GM12878 (cell line): Measurements from ENCODE around the gene CTNNBIP1. TPM values are rescaled to one million over a fixed set of nuclear protein-coding genes. Genes with fewer than 3 reads are reported as not detected.

Experiments used
- ATAC-seq: fragments of 200-7000 bp; cut with Tn5 transposase; 3 replicates; pipeline ENCODE4 v1.9.1; 2020; ENCODE audit warnings: mild to moderate bottlenecking, moderate library complexity
- BruUV-seq: library from RNA; stranded (reverse); fragments of 400-500 nt; replicated peaks from 2 replicates; lab custom pipeline; 2021; lab: Mats Ljungman, UMichigan
- CTCF ChIA-PET: fragments of 300-600 bp; sonication (Branson Sonifier 250); formaldehyde crosslinking; extraction: SDS; loops from one replicate; lab custom pipeline; 2021; ENCODE audit warnings: inconsistent platforms; lab: Yijun Ruan, JAX
- POLR2A ChIA-PET: fragments of 350-600 bp; formaldehyde crosslinking; extraction: SDS; loops from one replicate; lab custom pipeline; 2021; ENCODE audit warnings: inconsistent platforms; lab: Charles Lee
- RAD21 ChIA-PET: fragments of 300-600 bp; sonication (Branson Sonifier 250); formaldehyde crosslinking; loops from one replicate; lab custom pipeline; 2023; ENCODE audit warnings: antibody characterized with exemption; ENCODE audit not compliant: unreplicated experiment; lab: Charles Lee
- SMC1A ChIA-PET: fragments of 300-600 bp; sonication (Branson Sonifier 250); formaldehyde crosslinking; loops from one replicate; lab custom pipeline; 2023; ENCODE audit not compliant: unreplicated experiment, uncharacterized antibody; lab: Charles Lee
- DNase-seq: peaks from one replicate; pipeline ENCODE4 v3.0.0-alpha.2; 2011; ENCODE audit warnings: low read depth, low spot score
- FAIRE-seq: peaks from 3 replicates; lab custom pipeline; 2011; peaks lifted over from hg19 to GRCh38; lab: Jason Lieb, UNC
- H2AFZ ChIP-seq: 2 replicates; pipeline ENCODE4 v1.6.0; 2011; ENCODE audit warnings: low read depth, low read length, control low read depth; ENCODE audit not compliant: control insufficient read depth
- H3K27ac ChIP-seq: 2 replicates; pipeline ENCODE4 v1.5.1; 2011; ENCODE audit warnings: control low read depth; ENCODE audit not compliant: control insufficient read depth, insufficient read depth
- H3K27me3 ChIP-seq, 2 experiments: replicated peaks in 1 of 2; 2 replicates each; pipeline versions ENCODE4 v1.6.0 to v1.6.1; 2011; ENCODE audit warnings: low read length in 1 of 2; ENCODE audit not compliant: control insufficient read depth in 2 of 2, insufficient read depth in 2 of 2
- H3K36me3 ChIP-seq, 2 experiments: 2 replicates each; pipeline ENCODE4 v1.5.1; 2011; ENCODE audit warnings: low read length in 1 of 2; ENCODE audit not compliant: control insufficient read depth in 2 of 2, insufficient read depth in 2 of 2
- H3K4me1 ChIP-seq: 2 replicates; pipeline ENCODE4 v1.6.1; 2011; ENCODE audit warnings: mild to moderate bottlenecking, low read length, moderate library complexity, mixed read lengths; ENCODE audit not compliant: control insufficient read depth, insufficient read depth
- H3K4me2 ChIP-seq: 2 replicates; pipeline ENCODE4 v1.6.0; 2011; ENCODE audit warnings: control low read depth; ENCODE audit not compliant: control insufficient read depth, insufficient read depth
- H3K4me3 ChIP-seq: fragments of 200-600 bp; sonication (generic); 2 replicates; pipeline ENCODE4 v1.5.1; 2016
- H3K79me2 ChIP-seq: 2 replicates; pipeline ENCODE4 v1.6.0; 2011; ENCODE audit warnings: low read length; ENCODE audit not compliant: control insufficient read depth, insufficient read depth
- H3K9ac ChIP-seq: 2 replicates; pipeline ENCODE4 v1.8.0; 2011; ENCODE audit warnings: low read length, control low read depth, mixed read lengths; ENCODE audit not compliant: control insufficient read depth, insufficient read depth
- H3K9me3 ChIP-seq: replicated peaks from 3 replicates; pipeline ENCODE4 v1.5.1; 2011; ENCODE audit warnings: mild to moderate bottlenecking, low read length; ENCODE audit not compliant: control insufficient read depth, insufficient read depth
- H4K20me1 ChIP-seq: 2 replicates; pipeline ENCODE4 v1.6.0; 2011; ENCODE audit not compliant: control insufficient read depth, insufficient read depth
- ASH2L ChIP-seq: fragments of 300-600, 200-600 bp; sonication (generic); IDR thresholded peaks from 2 replicates; pipeline ENCODE4 v1.6.1; 2017; ENCODE audit warnings: low read depth, mild to moderate bottlenecking, borderline replicate concordance
- CBFB ChIP-seq: IDR thresholded peaks from 2 replicates; pipeline ENCODE4 v1.6.1; 2016; ENCODE audit warnings: antibody characterized with exemption, low read depth
- CEBPB ChIP-seq, 2 experiments: fragments of 150-350 bp in 1 of 2; IDR thresholded peaks; 2 replicates each; pipeline ENCODE4 v1.6.1; 2012 to 2014; ENCODE audit warnings: low read depth in 2 of 2, low read length in 2 of 2, borderline replicate concordance in 1 of 2, inconsistent platforms in 1 of 2
- CHD2 ChIP-seq: IDR thresholded peaks from 2 replicates; pipeline ENCODE4 v1.6.1; 2011; ENCODE audit warnings: low read depth, low read length, improper control_type of control experiment, borderline replicate concordance
- DPF2 ChIP-seq: fragments of 450-650 bp; IDR thresholded peaks from 2 replicates; pipeline ENCODE4 v1.6.1; 2017; ENCODE audit warnings: mild to moderate bottlenecking
- HDAC2 ChIP-seq: fragments of 200-600 bp; sonication (generic); IDR thresholded peaks from 2 replicates; pipeline ENCODE4 v1.6.1; 2017
- IKZF1 ChIP-seq: fragments of 450-650 bp; conservative IDR thresholded peaks from 2 replicates; pipeline ENCODE4 v1.6.1; 2017; ENCODE audit warnings: antibody characterized with exemption, mild to moderate bottlenecking
- POLR2AphosphoS2 ChIP-seq: IDR thresholded peaks from 2 replicates; pipeline ENCODE4 v1.6.1; 2011; ENCODE audit warnings: low read depth, mild to moderate bottlenecking, low read length, improper control_type of control experiment, moderate library complexity
- RAD21 ChIP-seq: IDR thresholded peaks from 2 replicates; pipeline ENCODE4 v1.6.1; 2011; ENCODE audit warnings: mild to moderate bottlenecking, low read depth, low read length, moderate library complexity; ENCODE audit not compliant: insufficient read depth
- REST ChIP-seq: IDR thresholded peaks from 2 replicates; pipeline ENCODE4 v1.6.1; 2012; ENCODE audit warnings: mild to moderate bottlenecking, low read depth, low read length
- SREBF1 ChIP-seq: IDR thresholded peaks from 2 replicates; pipeline ENCODE4 v1.6.1; 2012; ENCODE audit warnings: mild to moderate bottlenecking, low read length
- SUZ12 ChIP-seq: fragments of 200-600 bp; sonication (generic); IDR thresholded peaks from one replicate; pipeline ENCODE4 v1.6.1; 2018; ENCODE audit warnings: antibody characterized with exemption, mild to moderate bottlenecking; ENCODE audit not compliant: unreplicated experiment
- YBX1 ChIP-seq: fragments of 450-650 bp; IDR thresholded peaks from 2 replicates; pipeline ENCODE4 v1.6.1; 2016; ENCODE audit warnings: antibody characterized with exemption
- WGBS: methylation state at CpG from one replicate; pipeline ENCODE4 v1.1.6; 2016; ENCODE audit warnings: low lambda C conversion rate; ENCODE audit not compliant: insufficient replicate concordance, insufficient coverage; ENCODE audit errors: missing lambda C conversion rate; 5-methylcytosine and 5-hydroxymethylcytosine counted together
- in situ Hi-C: fragments of 300-500 bp; cut with MboI; formaldehyde crosslinking; loops from 9 replicates; pipeline ENCODE4 v1.14.3; 2018; ENCODE audit warnings: mixed read lengths
- intact Hi-C: fragments of 100-400 bp; cut with micrococcal nuclease; formaldehyde crosslinking; loops from one replicate; pipeline ENCODE4 v1.14.2; 2022; ENCODE audit not compliant: unreplicated experiment
- polyA plus RNA-seq, 11 experiments: library from polyadenylated mRNA; depleted of rRNA in 4 of 11; unstranded in 6 of 11; stranded (reverse) in 5 of 11; fragments of >200 nt; fragmentation: Nextera tagmentation in 4 of 11; fragmentation: Illumina TruSeq in 1 of 11; extraction: Ambion mirVana in 4 of 11; extraction: Trizol in 1 of 11; gene quantifications; 1 replicate in 1 of 11; 2 replicates in 10 of 11; pipeline versions ENCODE4 v1.2.1 to v1.2.3, GENCODE V29; 2011 to 2016; ENCODE audit warnings: inconsistent platforms in 2 of 11, missing spikeins in 2 of 11, low read depth in 1 of 11
- total RNA-seq, 4 experiments: library from RNA; depleted of rRNA in 3 of 4; stranded (reverse); fragments of >200 nt in 3 of 4; fragmentation: Illumina TruSeq in 1 of 4; extraction: Trizol in 1 of 4; gene quantifications; 2 replicates each; pipeline versions ENCODE4 v1.2.1 to v1.2.3, GENCODE V29; 2013 to 2021
- TF ChIP-seq, protein P1 (sequence below): fragments of 450-650 bp; IDR thresholded peaks from 2 replicates; pipeline ENCODE4 v1.6.1; 2017; ENCODE audit warnings: antibody characterized with exemption, mild to moderate bottlenecking, moderate library complexity
- TF ChIP-seq, protein P2 (sequence below): fragments of 450-650 bp; formaldehyde crosslinking; IDR thresholded peaks from 2 replicates; pipeline ENCODE4 v1.5.0; 2022; ENCODE audit warnings: mild to moderate bottlenecking, missing genetic modification characterization

CTNNBIP1 gene
- total and polyA plus RNA-seq, 10 of the 15 experiments (the other 5 are each of a cell fraction or from before 2014, with no cell fraction given), result 0.42 to 31.8 (median 10.8) TPM

GRCh38 chr1:9823693-9823942 lies 86.5 kb downstream of the CTNNBIP1 start:
- ChIA-PET RAD21 (no interaction called here), SMC1A (no interaction called here), CTCF (interaction anchor here (1.0 kb wide), 1 partner anchor 39 kb away, joined by 4 read pairs; no protein-coding TSS in a partner anchor), POLR2A (no interaction called here)
- peaks cover 43% of the 10 kb centered on the region for H3K79me2 ChIP-seq
- no peaks in the 10 kb centered on the region for H3K27me3 ChIP-seq
- peak overlapping the region; percentile 32; the same call in 1 of the 2 replicates for H3K27ac ChIP-seq
- under 1% methylated on average over 31 of the region's 40 CpGs for WGBS
- DNase-seq (no peak), ATAC-seq (peak; percentile 38), FAIRE-seq (no peak)
- H3K36me3 ChIP-seq, result no peaks in the 10 kb centered on the region
- H3K9ac ChIP-seq, result peak overlapping the region; percentile 81
- H2AFZ ChIP-seq, result peak overlapping the region; percentile 50; the same call in 1 of the 2 replicates
- H3K9me3 ChIP-seq, result no peaks in the 10 kb centered on the region
- peaks cover 26% of the 10 kb centered on the region for H3K4me1 ChIP-seq
- no TSS peak for BruUV-seq
- H3K4me3 ChIP-seq, result peak overlapping the region; percentile 96; the same call in 1 of the 2 replicates
- H3K4me2 ChIP-seq, result peak overlapping the region; percentile 78; the same call in 1 of the 2 replicates
- no peaks in the 10 kb centered on the region for H4K20me1 ChIP-seq
- in situ Hi-C loops, result no loop called here
- intact Hi-C loops, result loop anchor here (2.0 kb wide), 2 partner anchors 37 to 41 kb away; no protein-coding TSS in a partner anchor
- TF ChIP-seq POLR2AphosphoS2 (0 out of 2 replicates have a peak, but pooled peaks have one; percentile 50), HDAC2 (no peak), YBX1 (no peak), REST (no peak), RAD21 (no peak), CEBPB (IDR thresholded peaks at IDR 0.05; ENCODE audit: borderline replicate concordance in 1 of 2, low read depth in 2 of 2, low read length in 2 of 2) (no peak), SUZ12 (no peak), SREBF1 (no peak), DPF2 (0 out of 2 replicates have a peak, but pooled peaks have one; percentile 24), CHD2 (no peak), CBFB (no peak), ASH2L (no peak), IKZF1 (peak; percentile 44; the same call in 1 of the 2 replicates)
- TF ChIP-seq, protein P1, sequence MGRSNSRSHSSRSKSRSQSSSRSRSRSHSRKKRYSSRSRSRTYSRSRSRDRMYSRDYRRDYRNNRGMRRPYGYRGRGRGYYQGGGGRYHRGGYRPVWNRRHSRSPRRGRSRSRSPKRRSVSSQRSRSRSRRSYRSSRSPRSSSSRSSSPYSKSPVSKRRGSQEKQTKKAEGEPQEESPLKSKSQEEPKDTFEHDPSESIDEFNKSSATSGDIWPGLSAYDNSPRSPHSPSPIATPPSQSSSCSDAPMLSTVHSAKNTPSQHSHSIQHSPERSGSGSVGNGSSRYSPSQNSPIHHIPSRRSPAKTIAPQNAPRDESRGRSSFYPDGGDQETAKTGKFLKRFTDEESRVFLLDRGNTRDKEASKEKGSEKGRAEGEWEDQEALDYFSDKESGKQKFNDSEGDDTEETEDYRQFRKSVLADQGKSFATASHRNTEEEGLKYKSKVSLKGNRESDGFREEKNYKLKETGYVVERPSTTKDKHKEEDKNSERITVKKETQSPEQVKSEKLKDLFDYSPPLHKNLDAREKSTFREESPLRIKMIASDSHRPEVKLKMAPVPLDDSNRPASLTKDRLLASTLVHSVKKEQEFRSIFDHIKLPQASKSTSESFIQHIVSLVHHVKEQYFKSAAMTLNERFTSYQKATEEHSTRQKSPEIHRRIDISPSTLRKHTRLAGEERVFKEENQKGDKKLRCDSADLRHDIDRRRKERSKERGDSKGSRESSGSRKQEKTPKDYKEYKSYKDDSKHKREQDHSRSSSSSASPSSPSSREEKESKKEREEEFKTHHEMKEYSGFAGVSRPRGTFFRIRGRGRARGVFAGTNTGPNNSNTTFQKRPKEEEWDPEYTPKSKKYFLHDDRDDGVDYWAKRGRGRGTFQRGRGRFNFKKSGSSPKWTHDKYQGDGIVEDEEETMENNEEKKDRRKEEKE, result 0 out of 2 replicates have a peak, but pooled peaks have one; percentile 35
- TF ChIP-seq, protein P2, sequence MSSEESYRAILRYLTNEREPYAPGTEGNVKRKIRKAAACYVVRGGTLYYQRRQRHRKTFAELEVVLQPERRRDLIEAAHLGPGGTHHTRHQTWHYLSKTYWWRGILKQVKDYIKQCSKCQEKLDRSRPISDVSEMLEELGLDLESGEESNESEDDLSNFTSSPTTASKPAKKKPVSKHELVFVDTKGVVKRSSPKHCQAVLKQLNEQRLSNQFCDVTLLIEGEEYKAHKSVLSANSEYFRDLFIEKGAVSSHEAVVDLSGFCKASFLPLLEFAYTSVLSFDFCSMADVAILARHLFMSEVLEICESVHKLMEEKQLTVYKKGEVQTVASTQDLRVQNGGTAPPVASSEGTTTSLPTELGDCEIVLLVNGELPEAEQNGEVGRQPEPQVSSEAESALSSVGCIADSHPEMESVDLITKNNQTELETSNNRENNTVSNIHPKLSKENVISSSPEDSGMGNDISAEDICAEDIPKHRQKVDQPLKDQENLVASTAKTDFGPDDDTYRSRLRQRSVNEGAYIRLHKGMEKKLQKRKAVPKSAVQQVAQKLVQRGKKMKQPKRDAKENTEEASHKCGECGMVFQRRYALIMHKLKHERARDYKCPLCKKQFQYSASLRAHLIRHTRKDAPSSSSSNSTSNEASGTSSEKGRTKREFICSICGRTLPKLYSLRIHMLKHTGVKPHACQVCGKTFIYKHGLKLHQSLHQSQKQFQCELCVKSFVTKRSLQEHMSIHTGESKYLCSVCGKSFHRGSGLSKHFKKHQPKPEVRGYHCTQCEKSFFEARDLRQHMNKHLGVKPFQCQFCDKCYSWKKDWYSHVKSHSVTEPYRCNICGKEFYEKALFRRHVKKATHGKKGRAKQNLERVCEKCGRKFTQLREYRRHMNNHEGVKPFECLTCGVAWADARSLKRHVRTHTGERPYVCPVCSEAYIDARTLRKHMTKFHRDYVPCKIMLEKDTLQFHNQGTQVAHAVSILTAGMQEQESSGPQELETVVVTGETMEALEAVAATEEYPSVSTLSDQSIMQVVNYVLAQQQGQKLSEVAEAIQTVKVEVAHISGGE (CRISPR knock-in tag), result no peak
